Measurements from ENCODE around the gene MYCBPAP.

Gene MYCBPAP

GRCh38 chr17:50499270-50499669 is 9.0 kb upstream of the MYCBPAP start:
- no peak for TF ChIP-seq CTCF (IDR thresholded peaks at IDR 0.05; ENCODE audit: control insufficient read depth, insufficient read depth, low read depth, low read length, missing control alignments)
- H3K4me3 ChIP-seq (ENCODE audit: control insufficient read depth, low read depth, low read length) = no peak overlapping the region
- no peak for DNase-seq (ENCODE audit: low read depth)

GRCh38 chr17:50499721-50500120 is 8.5 kb upstream of the MYCBPAP start:
- H3K4me3 ChIP-seq (ENCODE audit: control insufficient read depth, low read depth, low read length) = no peak overlapping the region
- no peak for TF ChIP-seq CTCF (IDR thresholded peaks at IDR 0.05; ENCODE audit: control insufficient read depth, insufficient read depth, low read depth, low read length, missing control alignments)
- no peak for DNase-seq (ENCODE audit: low read depth)

- DNase-seq (ENCODE audit: low read depth) = no peak
- peak; percentile 43 for TF ChIP-seq CTCF (IDR thresholded peaks at IDR 0.05; ENCODE audit: control insufficient read depth, insufficient read depth, low read depth, low read length, missing control alignments)
- no peak overlapping the region for H3K4me3 ChIP-seq (ENCODE audit: control insufficient read depth, low read depth, low read length)
Measured at GRCh38 chr17:50501054-50501453, 7.2 kb upstream of the MYCBPAP start.

- TF ChIP-seq CTCF (IDR thresholded peaks at IDR 0.05; ENCODE audit: control insufficient read depth, insufficient read depth, low read depth, low read length, missing control alignments) = no peak
- DNase-seq (ENCODE audit: low read depth) = no peak
- H3K4me3 ChIP-seq (ENCODE audit: control insufficient read depth, low read depth, low read length) = no peak overlapping the region
Measured at GRCh38 chr17:50502301-50502990, 5.8 kb upstream of the MYCBPAP start.

GRCh38 chr17:50505591-50506130 is 2.6 kb upstream of the MYCBPAP start:
- H3K4me3 ChIP-seq (ENCODE audit: control insufficient read depth, low read depth, low read length) = no peak overlapping the region
- DNase-seq (ENCODE audit: low read depth) = no peak
- no peak for TF ChIP-seq CTCF (IDR thresholded peaks at IDR 0.05; ENCODE audit: control insufficient read depth, insufficient read depth, low read depth, low read length, missing control alignments)

GRCh38 chr17:50506298-50506697 is 1.9 kb upstream of the MYCBPAP start:
- DNase-seq (ENCODE audit: low read depth) = no peak
- H3K4me3 ChIP-seq (ENCODE audit: control insufficient read depth, low read depth, low read length) = no peak overlapping the region
- no peak for TF ChIP-seq CTCF (IDR thresholded peaks at IDR 0.05; ENCODE audit: control insufficient read depth, insufficient read depth, low read depth, low read length, missing control alignments)

All from AG09309 (cell line).